Measurements from ENCODE around the gene RUNX2.

GRCh38 chr6:45447005-45447404 is 118.9 kb downstream of the RUNX2 start:
- TF ChIP-seq POLR2A (IDR thresholded peaks at IDR 0.05; ENCODE audit: low read depth, low read length): no peak
- TF ChIP-seq TAF1 (IDR thresholded peaks at IDR 0.05; ENCODE audit: borderline replicate concordance, low read depth, low read length): no peak
- TF ChIP-seq POLR2AphosphoS5 (IDR thresholded peaks at IDR 0.05; ENCODE audit: low read depth, low read length): no peak
